OCI-M1 (cell line): Measurements from ENCODE around the gene ASCC2.
A peak's percentile ranks its signal among the peaks of the same experiment; 100 is the strongest.

Experiments
- DNase-seq: peaks from one replicate; lab custom pipeline; 2025; lab: John Stamatoyannopoulos, UW

The ASCC2 gene

GRCh38 chr22:29817724-29818123 lies 20.4 kb downstream of the ASCC2 start:
- DNase-seq = no peak

GRCh38 chr22:29816980-29817379 lies 21.1 kb downstream of the ASCC2 start:
- no peak for DNase-seq

GRCh38 chr22:29816539-29816938 lies 21.5 kb downstream of the ASCC2 start:
- no peak for DNase-seq

- no peak for DNase-seq
These were observed 21.9 kb downstream of the ASCC2 start for GRCh38 chr22:29816128-29816527.

GRCh38 chr22:29815580-29815979 lies 22.5 kb downstream of the ASCC2 start:
- DNase-seq = no peak

GRCh38 chr22:29814003-29814402 lies 24.1 kb downstream of the ASCC2 start:
- DNase-seq = no peak

GRCh38 chr22:29813563-29813962 lies 24.5 kb downstream of the ASCC2 start:
- peak; percentile 24 for DNase-seq

GRCh38 chr22:29813126-29813525 lies 24.9 kb downstream of the ASCC2 start:
- DNase-seq = no peak

- DNase-seq = no peak
These were observed 26.7 kb downstream of the ASCC2 start for GRCh38 chr22:29811377-29811776.

GRCh38 chr22:29810216-29810615 lies 27.9 kb downstream of the ASCC2 start:
- no peak for DNase-seq

- DNase-seq = no peak
These were observed 31.9 kb downstream of the ASCC2 start for GRCh38 chr22:29806196-29806595.

- DNase-seq = no peak
These were observed 33.1 kb downstream of the ASCC2 start for GRCh38 chr22:29804985-29805384.

- DNase-seq = no peak
These were observed 34.9 kb downstream of the ASCC2 start for GRCh38 chr22:29803190-29803589.

- no peak for DNase-seq
These were observed 36.3 kb downstream of the ASCC2 start for GRCh38 chr22:29801796-29802195.

- DNase-seq = no peak
These were observed 36.9 kb downstream of the ASCC2 start for GRCh38 chr22:29801153-29801552.

GRCh38 chr22:29799217-29799680 lies 38.8 kb downstream of the ASCC2 start:
- DNase-seq = peak; percentile 91

- DNase-seq = no peak
These were observed 39.3 kb downstream of the ASCC2 start for GRCh38 chr22:29798801-29799200.

GRCh38 chr22:29798318-29798717 lies 39.8 kb downstream of the ASCC2 start:
- DNase-seq = peak; percentile 59

- no peak for DNase-seq
These were observed 40.7 kb downstream of the ASCC2 start for GRCh38 chr22:29797351-29797750.

GRCh38 chr22:29795663-29796062 lies 42.4 kb downstream of the ASCC2 start:
- no peak for DNase-seq

GRCh38 chr22:29793396-29793795 lies 44.7 kb downstream of the ASCC2 start:
- no peak for DNase-seq

GRCh38 chr22:29790061-29790460 lies 48.0 kb downstream of the ASCC2 start:
- no peak for DNase-seq

GRCh38 chr22:29788339-29789279 lies 49.5 kb downstream of the ASCC2 start:
- DNase-seq = no peak
